ENCODE data around the gene TPMT.
"Not testable (repeated sequence)": the region's sequence is repeated elsewhere in the genome, so short reads cannot be mapped to it uniquely, and the experiment has no call there.

Gene TPMT

DNA sequence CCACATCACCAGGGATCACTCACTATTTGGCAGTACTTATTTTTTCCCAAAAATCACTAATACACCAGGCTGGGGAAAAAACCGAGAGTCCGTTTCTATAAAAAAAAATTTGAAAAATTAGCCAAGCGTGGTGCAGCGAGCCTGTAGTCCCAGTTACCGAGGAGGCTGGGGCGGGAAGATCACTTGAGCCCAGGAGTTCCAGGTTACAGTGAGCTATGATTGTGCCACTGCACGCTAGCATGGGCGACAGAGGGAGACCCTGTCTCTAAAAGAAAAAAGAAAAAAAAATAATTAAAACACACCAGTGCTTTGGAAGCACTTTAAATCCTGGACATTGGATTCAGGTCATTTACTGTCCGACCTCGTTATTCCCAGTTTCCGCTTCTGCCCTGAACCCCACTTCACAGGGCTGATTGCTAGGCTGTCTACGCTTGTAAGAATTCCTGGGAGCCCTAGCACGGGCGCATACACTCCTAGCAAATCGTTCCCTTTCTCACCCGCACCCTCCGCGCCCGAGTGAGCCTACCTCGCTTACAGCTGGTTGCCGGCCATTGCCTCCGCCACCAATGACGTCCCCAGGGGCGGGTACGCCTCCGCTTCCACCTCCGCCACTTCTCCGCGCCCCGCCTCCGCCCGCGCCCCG, at the start of gene TPMT:
Gene TPMT (minus strand): TSS at position 571 of the 643 bp plus-strand sequence. CDS start 5,950 bp downstream, outside the sequence.
- no peak for DNase-seq (ENCODE audit: low spot score)

- no peak for DNase-seq (ENCODE audit: low spot score)
Measured at GRCh38 chr6:18203786-18204185, 48.9 kb upstream of the TPMT start.

DNA sequence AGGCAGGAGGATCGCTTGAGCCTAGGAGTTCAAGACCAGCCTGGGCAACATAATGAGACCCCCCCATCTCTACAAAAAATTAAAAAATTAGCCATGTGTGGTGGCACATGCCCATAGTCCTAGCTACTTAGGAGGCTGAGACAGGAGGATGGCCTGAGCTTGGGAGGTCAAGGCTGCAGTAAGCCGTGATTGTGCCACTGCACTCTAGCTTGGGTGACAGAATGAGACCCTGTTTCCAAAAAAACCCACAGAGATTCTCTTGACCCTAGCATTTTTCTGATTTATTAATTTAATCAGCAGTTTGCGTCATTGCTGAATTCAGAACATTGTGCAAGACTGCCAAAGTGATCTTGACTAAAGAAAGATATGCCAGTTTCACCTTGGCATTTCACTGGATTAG, 37.1 kb upstream of the TPMT start:
- DNase-seq (ENCODE audit: low spot score), result no peak

- no peak for DNase-seq (ENCODE audit: low spot score)
Measured at GRCh38 chr6:18189196-18189595, 34.3 kb upstream of the TPMT start.

GRCh38 chr6:18187701-18188100, 32.8 kb upstream of the TPMT start:
- DNase-seq (ENCODE audit: low spot score), result no peak

DNA sequence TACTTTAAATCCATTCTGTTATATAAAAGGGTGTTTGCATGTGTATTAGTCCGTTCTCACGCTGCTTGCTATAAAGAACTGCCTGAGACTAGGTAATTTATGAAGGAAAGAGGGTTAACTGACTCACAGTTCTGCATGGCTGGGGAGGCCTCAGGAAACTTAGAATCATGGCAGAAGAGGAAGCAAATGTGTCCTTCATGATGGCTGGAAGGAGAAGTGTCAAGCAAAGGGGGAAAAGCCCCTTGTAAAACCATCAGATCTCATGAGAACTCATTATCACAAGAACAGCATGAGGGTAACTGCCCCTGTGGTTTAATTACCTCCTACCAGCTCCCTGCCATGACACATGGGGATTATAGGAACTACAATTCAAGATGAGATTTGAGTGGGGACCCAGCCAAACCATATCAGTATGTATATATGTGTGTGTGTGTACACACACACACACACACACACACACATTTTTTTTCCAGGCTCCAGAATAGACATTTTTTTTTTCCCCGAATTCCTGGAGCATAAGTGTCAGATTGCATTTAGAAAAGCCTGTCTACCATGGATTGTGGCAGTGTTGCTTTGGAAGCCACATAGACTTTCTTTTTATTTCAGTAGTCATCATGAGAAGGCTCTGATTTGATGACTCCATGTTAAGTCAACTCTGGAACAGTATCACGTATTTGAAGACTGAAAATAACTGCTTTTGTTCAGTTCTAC, 31.8 kb upstream of the TPMT start:
- no peak for DNase-seq (ENCODE audit: low spot score)

- DNase-seq (ENCODE audit: low spot score), result no peak
Measured at GRCh38 chr6:18186033-18186432, 31.2 kb upstream of the TPMT start.

DNA sequence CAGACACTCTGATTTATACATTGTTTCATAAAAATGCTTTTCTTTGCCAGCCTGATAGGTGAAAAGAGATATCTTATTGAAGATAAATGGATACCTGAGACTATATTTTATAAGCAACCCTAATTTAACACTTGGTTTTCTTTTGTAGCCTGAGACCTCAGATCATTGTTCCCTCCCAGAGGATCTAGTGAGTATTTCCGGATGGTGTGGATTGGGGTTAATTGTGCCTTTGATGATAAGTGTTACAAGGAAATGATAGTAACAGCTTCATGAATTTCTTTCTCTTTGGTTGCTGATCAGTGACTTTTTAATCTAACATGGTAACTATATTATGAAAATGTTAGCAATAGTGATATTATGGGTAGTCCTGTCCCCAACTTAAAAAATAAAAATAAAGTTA, 30.7 kb upstream of the TPMT start:
- no peak for DNase-seq (ENCODE audit: low spot score)

DNA sequence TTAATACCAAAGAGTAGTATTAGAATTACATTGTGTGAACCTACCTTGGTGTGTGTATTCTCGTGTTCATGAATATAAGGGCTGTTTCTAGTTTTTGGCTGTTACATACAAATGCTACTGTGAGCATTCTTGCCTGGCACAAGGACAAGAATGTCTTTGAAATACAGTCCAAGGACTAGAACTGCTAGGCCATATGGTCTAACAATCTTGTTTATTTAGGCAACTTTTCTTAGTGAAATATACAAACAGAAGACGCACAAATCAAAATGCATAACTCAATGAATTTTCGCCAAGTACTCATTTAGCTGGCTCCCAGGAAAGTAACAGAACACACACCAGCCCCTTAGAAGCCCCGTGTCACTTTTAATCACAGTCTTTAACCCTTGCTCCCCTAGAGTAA, 28.9 kb upstream of the TPMT start:
- no peak for DNase-seq (ENCODE audit: low spot score)

GRCh38 chr6:18182568-18182967, 27.7 kb upstream of the TPMT start:
- no peak for DNase-seq (ENCODE audit: low spot score)

DNA sequence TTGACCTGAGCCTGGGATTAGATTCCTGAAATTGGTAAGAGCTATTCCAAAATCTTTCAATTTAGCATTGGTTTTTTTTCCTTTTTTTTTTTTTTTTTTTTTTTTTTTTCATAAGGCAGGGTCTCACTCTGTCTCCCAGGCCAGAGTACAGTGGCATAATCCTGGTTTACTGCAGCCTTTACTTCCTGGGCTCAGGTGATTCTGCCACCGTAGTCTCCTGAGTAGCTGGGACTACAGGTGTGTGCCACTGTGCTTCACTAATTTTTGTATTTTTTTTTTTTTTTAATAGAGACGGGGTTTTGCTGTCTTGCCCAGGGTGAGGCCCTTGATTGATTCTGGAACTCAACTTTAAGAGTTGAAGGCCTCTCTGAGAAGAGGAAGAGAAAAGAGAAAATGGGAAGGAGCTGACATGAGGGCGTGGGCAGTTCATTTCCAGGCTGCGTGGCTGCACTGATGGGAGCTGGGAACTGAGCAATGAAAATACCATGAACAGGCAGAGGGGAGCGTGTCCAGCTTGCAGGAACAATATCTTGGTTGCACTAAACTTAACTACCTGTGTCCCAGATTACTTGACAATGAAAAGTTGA, 25.0 kb upstream of the TPMT start:
- DNase-seq (ENCODE audit: low spot score), result no peak

DNA sequence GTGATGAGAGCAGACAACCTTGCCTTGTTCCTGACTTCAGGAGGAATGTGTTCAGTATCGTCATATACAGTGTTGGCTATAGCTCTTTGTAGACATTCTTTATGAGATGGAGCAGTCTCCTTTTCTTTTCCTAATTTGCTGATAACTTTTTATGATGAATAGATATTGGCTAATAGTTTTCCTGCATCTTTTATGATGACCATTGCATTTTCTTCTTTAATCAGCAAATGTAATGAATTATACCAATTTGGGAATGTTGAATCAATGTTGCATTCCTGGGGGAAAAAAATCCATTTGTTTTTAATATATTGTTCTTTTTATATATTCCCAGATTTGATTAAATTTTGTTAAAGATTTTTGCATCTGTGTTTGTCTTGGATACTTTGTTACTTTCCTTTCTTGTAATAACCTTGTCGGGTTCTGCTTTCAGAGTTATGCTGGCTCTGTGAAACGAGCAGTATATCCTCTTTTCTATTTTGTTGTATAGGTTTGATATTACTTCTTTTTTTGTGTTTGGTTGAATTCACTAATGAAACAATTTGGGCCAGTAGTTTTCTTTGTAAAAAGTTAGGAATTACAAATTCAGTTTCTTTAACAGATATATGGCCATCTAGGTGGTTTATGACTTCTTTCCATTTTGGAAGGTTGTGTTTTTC, 24.2 kb upstream of the TPMT start:
- DNase-seq (ENCODE audit: low spot score), result no peak

DNA sequence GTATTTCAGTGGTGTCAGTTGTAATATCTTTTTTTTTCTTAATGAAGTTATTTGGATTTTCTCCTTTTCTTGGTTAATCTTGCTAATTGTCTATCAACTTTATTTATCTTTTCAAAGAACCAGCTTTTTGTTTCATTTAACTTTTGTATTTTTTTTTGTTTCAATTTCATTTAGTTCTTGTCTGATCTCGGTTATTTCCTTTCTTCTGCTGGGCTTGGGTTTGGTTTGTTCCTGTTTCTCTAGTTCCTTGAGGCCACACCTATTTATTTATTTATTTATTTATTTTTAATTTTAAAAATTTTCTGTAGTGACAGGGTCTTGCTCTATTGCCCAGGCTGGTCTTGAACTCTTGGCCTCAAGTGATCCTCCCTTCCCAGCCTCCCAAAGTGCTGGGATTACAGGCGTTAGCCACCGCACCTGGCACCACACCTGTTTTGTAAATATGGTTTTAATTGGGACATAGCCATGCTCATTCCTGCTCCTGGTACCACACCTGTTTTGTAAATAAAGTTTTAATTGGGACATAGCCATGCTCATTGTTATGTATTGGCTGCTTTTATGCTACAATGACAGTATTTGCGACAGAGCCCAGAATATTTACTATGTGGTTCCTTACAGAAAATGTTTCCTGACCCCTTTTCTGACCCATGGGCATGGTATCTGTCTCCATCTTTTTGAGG, 22.5 kb upstream of the TPMT start:
- DNase-seq (ENCODE audit: low spot score), result no peak

GRCh38 chr6:18176198-18176597, 21.3 kb upstream of the TPMT start:
- DNase-seq (ENCODE audit: low spot score), result not testable (repeated sequence)

DNA sequence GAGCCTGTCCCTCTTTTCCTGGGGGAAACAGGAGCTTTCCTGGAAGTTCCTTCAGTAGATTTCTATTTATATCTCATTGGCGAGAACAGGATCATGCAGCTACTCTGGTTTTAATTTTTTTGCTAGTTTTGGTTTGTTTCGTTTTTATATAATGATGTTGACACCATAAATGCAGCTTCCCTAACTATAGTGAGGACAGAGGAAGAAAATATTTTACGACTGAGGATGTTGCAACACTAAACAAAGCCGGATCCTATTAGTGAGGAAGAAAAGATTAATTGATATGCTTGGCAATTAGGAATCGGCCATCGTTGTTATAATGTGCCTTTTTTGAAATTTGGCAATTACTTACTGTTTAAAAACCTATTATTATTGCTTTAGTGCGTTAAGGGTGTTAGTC, 17.0 kb upstream of the TPMT start:
- DNase-seq (ENCODE audit: low spot score), result no peak

GRCh38 chr6:18168264-18168663, 13.4 kb upstream of the TPMT start:
- no peak for DNase-seq (ENCODE audit: low spot score)

DNA sequence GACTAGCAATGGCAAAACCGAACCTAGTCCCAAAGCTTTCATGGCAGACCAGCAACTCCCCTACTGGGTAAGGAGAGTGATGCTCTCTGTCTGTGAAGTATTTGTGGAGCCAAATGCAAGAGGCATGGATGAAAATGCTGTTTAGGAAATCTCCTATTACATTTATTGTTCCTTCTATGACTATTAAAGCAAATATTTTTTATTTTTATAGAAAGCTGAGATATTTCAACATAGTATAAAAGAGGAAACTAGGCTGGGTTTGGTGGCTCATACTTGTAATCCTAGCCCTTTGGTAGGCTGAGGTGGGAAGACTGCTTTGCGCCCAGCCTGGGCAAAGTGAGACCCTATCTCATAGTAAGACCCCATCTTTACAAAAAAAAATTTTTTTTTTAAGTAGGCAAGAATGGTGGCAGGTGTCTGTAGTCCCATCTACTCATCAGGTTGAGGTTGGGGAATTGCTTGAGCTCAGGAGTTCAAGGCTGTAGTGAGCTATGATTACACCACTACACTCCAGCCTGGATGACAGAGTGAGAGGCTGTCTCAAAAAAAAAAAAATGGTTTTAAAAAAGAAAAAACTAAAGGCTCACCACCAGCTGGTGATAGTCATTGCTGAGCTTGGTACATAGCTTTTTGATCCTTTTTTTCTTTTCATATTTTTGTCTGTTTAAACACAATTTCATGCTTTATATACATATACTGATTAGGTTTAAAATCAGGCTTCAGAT, 11.6 kb upstream of the TPMT start:
- no peak for DNase-seq (ENCODE audit: low spot score)

- no peak for DNase-seq (ENCODE audit: low spot score)
Measured at GRCh38 chr6:18165751-18166150, 10.9 kb upstream of the TPMT start.

DNA sequence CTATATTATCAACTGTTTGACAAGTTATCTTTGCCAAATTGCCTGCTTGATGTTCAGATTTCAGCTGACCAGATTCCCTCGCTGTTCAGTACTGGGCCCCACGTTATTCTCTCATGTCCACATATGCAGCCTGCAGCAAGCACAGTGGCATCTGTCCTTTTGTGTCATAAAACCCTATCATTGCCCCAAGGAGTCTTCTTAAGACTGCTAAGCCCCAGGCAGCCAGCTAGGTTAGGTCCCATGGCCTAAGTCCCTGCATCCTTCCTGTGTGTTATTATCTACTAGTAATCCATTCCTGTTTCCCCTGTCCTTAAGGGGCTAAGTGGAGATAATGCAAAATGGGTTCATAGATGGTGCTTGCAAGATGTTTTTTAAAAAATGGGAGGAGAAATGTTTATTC, 7.5 kb upstream of the TPMT start:
- DNase-seq (ENCODE audit: low spot score), result no peak

DNA sequence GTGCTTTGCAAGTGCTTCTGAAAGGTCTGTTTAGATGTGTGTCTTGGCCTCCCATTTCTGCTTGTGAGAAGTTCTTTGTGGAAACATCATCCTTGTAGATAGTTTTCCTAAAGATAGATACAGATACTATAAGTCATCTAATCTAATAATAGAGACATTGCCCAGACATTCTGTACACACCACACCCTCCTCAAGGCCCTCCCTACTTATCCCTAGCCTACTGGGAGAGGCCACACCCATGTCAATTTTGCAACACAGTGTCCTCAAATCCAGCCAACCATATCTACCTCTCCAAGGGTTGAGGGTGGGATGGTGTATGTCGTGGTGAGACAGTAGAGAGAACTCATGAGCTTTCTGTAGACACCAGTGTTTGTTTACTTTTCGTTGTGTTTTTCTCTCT, 6.6 kb upstream of the TPMT start:
- DNase-seq (ENCODE audit: low spot score), result no peak

DNA sequence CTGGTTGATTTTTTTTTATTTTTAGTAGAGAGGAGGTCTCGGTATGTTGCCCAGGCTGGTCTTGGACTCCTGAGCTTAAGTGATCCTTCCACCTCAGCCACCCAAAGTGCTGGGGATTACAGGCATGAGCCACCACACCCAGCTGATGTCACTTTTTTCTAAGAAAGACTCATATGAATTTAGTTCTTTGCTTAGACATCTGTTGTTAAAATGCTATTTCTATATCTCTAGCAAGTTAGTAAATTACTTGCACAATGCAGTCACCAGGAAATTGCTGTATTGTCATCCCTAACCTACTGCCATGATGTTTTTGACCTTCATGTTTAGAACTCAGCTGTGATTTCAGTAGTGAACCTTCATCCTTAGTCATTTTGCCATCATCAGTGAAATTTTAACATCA, 6.0 kb upstream of the TPMT start:
- DNase-seq (ENCODE audit: low spot score), result no peak
